Transverse colon (tissue), 4 donors: Measurements from ENCODE around the gene DCK.

Experiments
- POLR2A ChIP-seq: fragments of 450-650 bp; IDR thresholded peaks from one replicate; pipeline ENCODE4 v1.6.1; 2016; ENCODE audit warnings: antibody characterized with exemption, mild to moderate bottlenecking, moderate library complexity
- POLR2AphosphoS5 ChIP-seq, 3 donors: sonication (generic); formaldehyde crosslinking; IDR thresholded peaks; one replicate each; pipeline ENCODE4 v1.6.1; 2016; ENCODE audit warnings: antibody characterized with exemption in 3 of 3
- TF ChIP-seq, protein P1 (sequence below), 5 experiments: fragments of 200-600 bp in 3 of 5; fragments of 450-650 bp in 2 of 5; sonication (generic) in 3 of 5; IDR thresholded peaks; 1 replicate in 2 of 5; 2 replicates in 3 of 5; pipeline ENCODE4 v1.5.1; 2016 to 2017; ENCODE audit warnings: antibody characterized with exemption in 5 of 5, inconsistent platforms in 3 of 5, mild to moderate bottlenecking in 2 of 5, moderate library complexity in 1 of 5

DNA sequence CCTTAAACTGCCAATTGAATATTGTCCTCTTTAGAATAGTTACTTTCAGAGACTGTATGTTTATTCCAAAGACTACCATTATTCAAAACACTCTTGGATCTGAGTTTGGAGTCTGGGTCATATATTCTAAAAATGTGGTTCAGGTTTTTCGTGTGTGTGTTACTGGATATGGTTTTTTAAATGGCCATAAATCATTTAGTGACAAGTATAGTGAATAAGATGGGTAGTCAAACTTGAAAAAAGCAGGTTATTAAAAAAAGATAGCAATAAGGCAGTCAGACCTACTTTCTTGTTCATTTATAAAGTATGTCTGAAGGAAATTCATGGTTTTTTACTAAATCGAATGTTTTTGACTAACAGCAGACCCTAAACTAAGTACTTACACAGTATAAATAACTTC is 59.3 kb downstream of the DCK start:
- TF ChIP-seq POLR2A (no peak), POLR2AphosphoS5 (IDR thresholded peaks at IDR 0.05) (no peak)
- TF ChIP-seq, protein P1, sequence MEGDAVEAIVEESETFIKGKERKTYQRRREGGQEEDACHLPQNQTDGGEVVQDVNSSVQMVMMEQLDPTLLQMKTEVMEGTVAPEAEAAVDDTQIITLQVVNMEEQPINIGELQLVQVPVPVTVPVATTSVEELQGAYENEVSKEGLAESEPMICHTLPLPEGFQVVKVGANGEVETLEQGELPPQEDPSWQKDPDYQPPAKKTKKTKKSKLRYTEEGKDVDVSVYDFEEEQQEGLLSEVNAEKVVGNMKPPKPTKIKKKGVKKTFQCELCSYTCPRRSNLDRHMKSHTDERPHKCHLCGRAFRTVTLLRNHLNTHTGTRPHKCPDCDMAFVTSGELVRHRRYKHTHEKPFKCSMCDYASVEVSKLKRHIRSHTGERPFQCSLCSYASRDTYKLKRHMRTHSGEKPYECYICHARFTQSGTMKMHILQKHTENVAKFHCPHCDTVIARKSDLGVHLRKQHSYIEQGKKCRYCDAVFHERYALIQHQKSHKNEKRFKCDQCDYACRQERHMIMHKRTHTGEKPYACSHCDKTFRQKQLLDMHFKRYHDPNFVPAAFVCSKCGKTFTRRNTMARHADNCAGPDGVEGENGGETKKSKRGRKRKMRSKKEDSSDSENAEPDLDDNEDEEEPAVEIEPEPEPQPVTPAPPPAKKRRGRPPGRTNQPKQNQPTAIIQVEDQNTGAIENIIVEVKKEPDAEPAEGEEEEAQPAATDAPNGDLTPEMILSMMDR (IDR thresholded peaks at IDR 0.05): no peak
